ENCODE measurements around the gene TBC1D16.

DNA sequence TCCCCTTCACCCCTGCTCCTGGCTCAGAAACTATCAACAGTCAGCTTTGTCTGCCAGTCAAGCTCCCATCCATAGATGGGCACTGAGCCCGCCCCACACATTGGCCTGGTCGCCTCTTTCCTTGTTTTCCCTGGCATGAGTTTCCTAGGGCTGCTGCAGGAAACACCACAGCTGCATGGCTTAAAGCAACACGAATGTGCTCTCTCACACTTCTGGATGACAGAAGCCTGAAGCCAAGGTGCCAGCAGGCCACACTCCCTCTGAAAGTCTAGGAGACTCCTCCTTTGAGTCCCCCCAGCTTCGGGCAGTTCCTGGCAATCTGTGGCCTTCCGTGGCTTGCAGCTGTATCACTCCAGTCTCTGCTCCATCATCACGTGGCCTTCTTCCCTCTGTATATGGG lies 69.9 kb downstream of the TBC1D16 start:
- TF ChIP-seq EZH2 (IDR thresholded peaks at IDR 0.05), result no peak
- no peak for TF ChIP-seq POLR2AphosphoS5 (IDR thresholded peaks at IDR 0.05; ENCODE audit: borderline replicate concordance, low read depth, low read length)

Data from SK-N-MC (cell line).